DMS53 treated with DMSO at 0.1 percent for 48 hours (cell line): Measurements from ENCODE around the gene NDUFA6.
"Not testable (repeated sequence)": the region's sequence is repeated elsewhere in the genome, so short reads cannot be mapped to it uniquely, and the experiment has no call there.

ENCODE experiments used
- DNase-seq: peaks from one replicate; lab custom pipeline; 2025; ENCODE audit not compliant: unreplicated experiment; lab: John Stamatoyannopoulos, UW

NDUFA6 gene

DNA sequence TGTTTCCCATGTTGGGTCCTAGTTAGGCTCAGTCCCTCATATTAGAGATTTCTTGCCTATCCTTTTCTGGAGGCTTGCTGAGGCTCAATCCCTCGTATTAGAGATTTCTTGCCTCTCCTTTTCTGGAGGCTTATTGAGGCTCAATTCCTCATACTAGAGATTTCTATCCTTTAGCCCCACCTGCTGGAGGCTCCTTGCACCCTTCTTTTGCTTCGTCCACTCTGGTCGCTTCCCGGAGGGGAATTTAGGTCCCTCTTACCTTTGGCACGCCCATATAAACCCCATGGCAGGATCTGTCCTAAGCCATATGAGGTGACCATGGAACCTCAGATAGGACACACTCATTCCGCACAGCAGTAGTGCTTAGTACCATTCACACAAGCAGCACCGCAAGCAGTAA is 24.1 kb upstream of the NDUFA6 start:
- no peak for DNase-seq

DNA sequence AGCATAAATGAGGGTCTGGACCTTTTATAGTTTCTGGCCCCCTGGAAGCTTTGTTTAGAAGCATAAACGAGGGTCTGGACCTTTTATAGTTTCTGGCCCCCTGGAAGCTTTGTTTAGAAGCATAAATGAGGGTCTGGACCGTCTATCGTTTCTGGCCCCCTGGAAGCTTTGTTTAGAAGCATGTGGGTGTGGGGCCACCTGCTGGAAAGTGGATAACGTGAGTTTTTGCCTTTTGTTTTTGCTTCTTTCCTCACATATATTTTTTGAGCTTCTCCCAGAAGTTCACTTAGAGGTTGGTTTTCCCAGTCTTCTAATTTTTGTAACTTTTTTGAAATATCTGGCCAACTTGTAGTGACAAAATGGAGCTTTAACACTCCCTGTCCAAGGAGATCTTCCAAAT is 22.2 kb upstream of the NDUFA6 start:
- not testable (repeated sequence) for DNase-seq

DNA sequence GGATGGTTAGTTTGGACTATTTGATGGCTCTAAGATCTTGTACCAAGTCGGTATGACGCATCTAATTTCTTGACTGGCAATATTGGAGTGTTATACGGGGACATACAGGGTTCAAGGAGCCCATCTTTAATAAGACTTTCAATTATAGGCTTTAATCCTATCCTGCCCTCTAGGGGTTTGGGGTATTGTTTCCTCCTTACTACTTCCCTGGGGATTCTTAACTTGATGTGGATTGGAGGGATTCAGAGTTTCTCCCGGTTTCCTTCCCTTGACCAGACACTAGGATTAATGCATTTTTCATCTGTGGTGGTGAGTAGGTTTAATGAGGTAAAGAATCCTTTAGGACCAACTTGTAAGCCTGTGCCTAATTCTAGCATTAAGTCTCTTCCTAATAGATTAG is 21.2 kb upstream of the NDUFA6 start:
- no peak for DNase-seq

DNA sequence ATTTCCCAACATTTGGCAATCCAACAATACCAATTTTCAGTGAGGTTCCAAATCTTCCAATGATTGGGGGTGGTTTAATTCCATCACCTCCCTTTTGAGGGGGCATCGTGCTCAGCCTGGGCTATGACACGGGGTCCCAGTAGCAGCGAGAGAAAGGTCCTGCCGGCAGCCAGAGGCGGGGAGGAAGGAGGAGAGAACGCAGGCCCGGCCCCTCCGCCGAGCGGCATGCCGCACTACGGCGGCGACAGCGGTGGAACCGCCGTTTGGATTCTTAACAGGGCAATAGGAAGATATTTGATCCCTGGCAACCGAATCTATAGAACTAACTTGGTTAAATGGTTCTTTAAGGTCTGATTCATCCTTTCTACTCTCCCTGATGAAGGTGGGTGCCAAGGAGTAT is 18.3 kb upstream of the NDUFA6 start:
- DNase-seq: no peak

DNA sequence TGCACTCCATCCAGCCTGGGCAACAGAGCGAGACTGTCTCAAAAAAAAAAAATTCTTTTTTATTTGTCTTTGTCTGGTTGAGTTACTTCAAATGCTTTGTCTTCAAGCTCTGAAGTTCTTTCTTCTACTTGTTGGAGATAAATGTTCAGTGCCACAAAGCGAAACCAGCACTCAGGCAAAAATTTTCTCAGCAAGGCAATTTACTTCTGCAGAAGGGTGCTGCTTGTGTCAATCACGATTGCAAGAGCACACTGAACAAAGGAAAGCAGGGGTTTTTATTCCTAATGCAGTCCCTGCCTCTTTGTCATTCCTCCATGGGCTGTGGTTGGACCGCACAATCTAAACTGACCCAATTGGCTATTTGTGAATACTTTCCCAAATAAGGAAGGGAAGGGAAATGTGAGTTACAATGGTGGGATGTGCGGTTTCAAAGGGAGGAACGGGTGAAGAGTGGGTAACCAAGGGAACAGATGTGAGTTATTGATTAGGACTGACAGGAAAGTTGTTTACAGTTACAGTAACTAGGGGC is 13.8 kb upstream of the NDUFA6 start:
- not testable (repeated sequence) for DNase-seq

DNA sequence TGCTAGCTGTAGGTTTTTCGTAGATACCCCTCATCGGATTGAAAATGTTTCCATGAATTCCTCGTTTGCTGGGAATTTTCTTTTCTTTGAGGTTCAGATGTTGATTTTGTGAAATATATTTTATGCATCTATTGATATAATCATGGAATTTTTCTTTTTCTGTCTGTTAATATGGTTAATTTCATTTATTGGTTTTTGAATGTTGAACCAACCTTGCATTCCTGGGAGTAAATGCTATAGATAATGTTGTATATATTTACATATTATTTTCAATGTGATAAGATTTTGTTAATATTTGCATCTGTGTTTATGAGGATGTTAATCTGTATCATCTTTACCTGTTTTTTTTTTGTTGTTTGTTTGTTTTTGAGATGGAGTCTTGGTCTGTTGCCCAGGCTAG is 10.6 kb upstream of the NDUFA6 start:
- no peak for DNase-seq

DNA sequence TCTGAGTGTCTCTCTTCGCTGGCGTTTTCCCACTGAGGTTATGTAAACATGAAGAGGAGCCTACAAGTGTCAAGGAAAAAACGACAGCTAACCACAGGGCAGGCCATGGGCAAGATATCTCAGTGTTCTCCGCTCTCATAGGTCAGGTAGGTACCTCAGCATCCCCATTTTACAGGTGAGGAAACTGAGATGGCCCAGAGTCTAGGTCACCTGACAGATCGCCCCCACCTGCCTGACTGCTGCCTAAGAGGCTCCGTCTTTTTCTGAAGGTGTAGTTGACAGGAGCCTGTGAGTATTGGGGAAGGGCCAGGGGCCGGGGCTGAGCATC is 847 bp upstream of the NDUFA6 start:
- DNase-seq: no peak

DNA sequence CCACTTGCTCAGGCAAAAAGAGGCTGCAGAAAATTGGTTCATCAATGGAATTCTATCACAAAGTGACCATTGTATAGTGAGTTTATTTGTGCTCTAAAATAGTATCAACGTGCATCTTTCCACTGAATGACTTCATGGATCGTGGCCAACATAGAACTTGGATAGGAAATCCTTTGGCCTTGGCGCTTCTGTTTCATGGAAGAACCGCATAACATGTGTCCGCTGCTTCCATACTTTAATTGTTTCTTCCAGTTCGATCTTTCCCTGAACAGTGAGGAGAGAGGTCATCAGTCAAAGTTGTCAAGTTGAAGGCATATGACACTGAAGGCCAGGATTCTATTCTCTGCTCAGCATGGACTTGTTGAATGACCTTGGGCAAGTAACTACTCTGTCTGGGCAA is 4.5 kb downstream of the NDUFA6 start:
- no peak for DNase-seq

DNA sequence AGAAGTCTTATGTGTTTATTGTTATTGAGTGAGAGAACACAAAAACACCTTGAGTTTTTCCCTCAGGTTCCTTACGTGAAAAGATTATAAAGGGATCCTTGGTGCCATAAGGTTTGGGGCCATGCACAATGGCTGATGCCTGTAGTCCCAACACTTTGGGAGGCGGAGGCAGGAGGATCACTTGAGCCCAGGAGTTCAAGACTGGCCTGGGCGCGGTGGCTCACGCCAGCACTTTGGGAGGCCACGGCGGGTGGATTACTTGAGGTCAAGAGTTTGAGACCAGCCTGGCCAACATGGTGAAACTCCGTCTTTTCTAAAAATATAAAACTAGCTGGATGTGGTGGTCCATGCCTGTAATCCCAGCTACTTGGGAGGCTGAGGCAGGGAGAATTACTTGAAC is 5.7 kb downstream of the NDUFA6 start:
- no peak for DNase-seq

DNA sequence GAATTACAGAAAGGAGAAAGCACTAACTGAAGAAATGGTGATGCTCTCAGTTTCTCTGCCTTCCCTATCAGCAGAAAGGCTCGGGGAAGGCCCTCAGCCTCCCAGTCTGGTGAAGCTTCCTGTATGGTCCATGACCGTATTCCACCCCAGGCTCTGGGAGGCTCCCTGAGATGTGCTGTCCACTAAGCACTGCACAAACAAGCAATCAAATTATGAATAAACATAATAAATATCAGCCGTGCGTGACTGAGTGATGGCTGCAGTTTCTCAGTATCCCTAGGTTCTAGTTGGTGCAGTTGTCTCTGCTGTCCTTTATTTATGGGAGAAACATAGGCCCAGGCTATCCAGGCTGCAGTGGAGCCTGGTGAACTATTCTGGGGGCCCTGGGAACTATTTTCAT is 7.5 kb downstream of the NDUFA6 start:
- no peak for DNase-seq

DNA sequence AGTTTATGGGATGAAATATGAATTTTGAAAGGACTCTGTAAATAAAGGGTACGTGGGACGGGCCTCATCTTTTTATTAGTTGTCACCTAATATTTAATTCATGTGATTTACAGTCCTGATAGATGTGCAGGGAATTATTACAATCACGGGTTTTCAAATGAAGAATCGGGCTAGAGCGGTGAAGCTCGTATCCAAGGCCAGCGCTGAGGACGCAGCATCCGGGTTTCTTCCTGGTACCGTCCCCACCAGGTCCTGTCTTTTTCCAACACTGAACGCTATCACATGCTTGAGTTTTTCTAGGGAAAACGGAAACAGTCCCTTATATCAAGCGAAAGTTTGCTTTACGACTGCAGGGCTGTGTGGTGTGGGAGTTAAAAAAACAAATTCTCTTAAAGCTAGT is 10.3 kb downstream of the NDUFA6 start:
- DNase-seq: no peak

DNA sequence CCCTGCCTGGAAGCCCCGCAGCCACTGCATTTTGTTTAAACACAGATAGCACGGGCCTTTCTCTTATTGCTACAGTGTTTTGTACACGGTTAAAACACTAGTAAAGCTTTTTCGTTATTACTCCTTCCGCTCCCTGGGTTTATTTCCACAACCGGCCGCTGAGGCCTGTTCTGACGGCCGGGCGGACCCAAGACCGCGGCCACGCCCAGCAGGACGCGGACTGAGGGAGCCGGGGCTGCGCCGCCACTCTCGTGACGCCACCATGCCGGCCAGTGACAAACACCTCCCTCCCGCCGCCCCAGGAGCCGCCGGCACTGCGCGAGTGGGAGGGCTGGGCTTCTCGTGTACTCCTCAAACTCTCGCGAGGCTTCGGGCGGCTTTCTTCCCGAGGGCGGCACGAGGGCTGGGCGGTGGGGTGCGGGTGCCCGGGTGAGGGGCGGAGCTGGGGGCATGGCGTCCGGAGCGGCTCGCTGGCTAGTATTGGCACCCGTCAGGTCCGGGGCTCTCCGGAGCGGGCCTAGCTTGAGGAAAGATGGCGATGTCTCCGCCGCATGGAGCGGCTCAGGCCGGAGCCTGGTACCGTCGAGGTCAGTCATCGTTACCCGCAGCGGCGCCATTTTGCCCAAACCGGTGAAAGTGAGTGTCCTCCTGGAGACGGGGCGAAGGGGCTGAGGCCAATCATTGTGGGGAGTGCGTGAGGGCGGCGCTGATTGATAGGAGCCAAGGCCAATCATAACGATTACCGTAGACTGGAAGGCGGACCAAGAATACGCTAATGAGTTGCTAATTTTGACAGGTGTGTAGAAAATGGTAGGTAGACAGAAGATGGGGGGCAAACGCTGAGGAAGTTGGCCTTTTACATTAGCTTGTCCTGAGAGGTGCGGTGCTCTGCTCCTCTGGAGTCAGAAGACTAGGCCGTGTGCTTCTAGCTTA is 11.0 kb downstream of the NDUFA6 start, which contains the start of gene SMDT1:
TSS of gene SMDT1 (plus strand) at position 382 of the 933 bp plus-strand sequence. CDS start at position 451, 69 bp downstream.
- peak; percentile 88 for DNase-seq

DNA sequence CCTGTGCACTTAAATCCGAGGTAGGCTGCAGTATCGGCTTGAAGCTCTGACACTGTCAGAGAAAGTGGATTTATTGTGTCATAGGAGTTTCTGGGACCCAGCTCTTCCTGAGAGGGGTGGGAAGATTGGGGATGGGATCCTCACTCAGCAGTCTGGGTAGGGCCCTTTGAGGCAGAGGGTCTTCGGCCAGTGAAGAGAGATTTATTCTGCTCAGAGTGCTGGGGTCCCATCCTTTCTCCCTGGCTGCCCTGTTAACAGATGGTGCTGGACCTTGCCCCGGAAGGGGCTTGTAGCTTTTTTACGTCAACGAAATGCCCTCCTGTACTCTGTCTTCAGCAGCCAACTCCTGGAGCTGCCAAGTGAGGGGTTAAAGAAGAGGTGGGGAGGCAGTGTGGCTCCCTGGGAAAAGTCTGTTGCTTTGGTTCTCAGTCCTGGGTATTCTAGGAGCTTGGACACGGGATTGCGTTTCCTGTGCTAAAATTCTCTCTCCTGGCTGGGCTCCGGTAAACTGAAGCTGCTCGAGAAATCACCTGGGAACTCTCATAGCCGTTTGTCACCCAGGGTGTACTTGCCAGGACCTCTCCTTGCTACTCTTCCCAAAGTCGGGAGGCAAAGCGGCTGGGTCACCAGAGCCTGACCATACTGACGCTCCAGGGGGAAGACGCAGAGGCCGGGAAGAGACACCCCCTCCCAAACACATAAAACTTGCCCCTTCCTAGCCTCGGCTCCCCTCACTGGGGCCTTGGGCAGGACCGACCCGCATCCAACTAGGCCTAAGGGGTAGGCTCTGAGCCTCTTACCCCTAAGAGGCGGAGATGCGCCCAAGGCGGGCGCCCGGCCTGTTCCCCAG is 11.9 kb downstream of the NDUFA6 start:
- DNase-seq: no peak

- DNase-seq: no peak
Observed at GRCh38 chr22:42077486-42078125, 13.0 kb downstream of the NDUFA6 start.

- no peak for DNase-seq
Observed at GRCh38 chr22:42076764-42077485, 13.6 kb downstream of the NDUFA6 start.

DNA sequence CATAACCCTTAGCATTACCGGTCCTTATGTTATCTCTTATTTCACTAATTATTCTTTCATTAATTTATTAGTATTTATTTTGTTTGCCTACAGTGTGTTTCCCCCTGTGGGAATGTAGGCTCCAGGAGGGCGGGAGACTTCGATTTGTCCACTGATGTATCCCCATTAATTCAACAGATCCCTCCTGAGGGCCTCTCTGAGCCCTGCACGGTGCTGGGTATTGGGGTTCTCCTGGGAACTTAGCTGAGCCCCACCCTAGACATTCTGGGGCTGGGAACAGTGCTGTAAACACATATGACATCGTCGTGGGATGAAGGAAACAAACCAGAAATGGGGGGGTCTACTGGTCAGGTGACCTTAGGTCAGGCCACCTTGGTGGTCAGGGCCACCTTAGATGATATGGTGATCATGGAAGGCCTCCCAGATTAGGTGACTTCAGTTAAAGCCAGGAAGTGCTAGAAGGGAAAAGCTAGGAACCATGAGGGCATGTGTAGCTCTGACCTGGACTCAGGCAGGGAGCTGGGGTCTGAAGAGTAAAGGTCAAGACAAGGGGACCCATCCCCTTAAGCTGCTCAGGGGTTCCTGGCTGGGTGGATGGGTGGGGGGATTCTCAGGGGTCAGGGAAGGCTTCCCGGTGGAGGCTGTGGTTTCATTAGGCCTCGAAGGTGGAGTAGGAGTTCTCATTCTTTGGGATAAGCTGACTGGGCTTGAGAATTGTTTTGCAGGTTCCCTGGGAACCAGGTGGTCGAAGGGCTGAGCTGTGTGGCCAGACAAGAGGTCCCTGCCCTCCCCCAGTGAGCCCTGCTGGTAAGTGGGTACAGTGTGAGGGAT is 15.5 kb downstream of the NDUFA6 start:
- DNase-seq: no peak

DNA sequence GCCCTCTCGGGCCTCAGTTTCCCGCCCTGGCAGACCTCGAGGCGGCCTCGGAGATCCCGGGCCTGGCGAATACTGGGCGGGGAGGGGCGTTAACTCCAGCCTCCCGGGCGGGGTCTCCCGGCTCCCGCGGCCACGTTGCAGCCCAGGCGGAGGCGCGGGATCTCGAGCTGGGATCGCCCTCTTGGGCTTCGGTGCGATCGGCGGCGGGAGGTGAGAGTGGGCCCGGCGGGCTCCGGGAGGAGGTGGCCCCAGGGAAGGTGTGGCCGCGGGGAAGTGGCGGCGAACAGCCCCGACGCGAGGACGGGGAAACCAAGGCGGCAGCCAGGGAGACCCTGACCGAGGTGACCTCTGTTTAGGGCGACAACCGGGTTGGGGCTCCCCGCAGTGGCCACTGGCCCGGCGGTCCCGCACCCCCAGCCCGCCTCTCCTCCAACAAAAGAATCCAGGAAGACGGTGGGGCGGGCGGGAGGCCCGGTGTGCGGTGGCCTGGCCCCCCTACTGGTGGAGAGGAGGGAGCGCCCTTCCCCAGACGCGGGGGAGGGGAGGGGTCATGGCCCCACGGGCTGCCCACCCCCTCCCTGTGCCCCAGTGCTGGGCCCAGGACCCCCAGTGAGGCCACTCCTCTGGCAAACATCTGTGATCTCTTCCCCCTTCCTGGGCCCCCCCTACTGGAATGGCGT is 16.3 kb downstream of the NDUFA6 start, which contains the start of gene PHETA2:
TSS of gene PHETA2 (plus strand) at position 117 of the 680 bp plus-strand sequence. CDS start 3,046 bp downstream, outside the sequence.
- DNase-seq: no peak

- DNase-seq: no peak
Observed at GRCh38 chr22:42073621-42074041, 16.9 kb downstream of the NDUFA6 start.
